B cell (primary cell): ENCODE data around the gene PLD1. TPM values are rescaled to one million over a fixed set of nuclear protein-coding genes. Genes with fewer than 3 reads are reported as not detected.

Experiments
- ATAC-seq: fragments of 200-7000 bp; cut with Tn5 transposase; one replicate; pipeline ENCODE4 v1.10.0; 2021; ENCODE audit warnings: low read depth, mild to moderate bottlenecking, moderate number of reproducible peaks, moderate library complexity
- CTCF ChIA-PET: fragments of 350-600 bp; sonication (Branson Sonifier 250); formaldehyde crosslinking; loops from one replicate; lab custom pipeline; 2021; ENCODE audit warnings: antibody characterized with exemption, inconsistent platforms; lab: Charles Lee
- POLR2A ChIA-PET: fragments of 350-600 bp; sonication (Branson Sonifier 250); formaldehyde crosslinking; loops from one replicate; lab custom pipeline; 2021; ENCODE audit warnings: antibody characterized with exemption; lab: Charles Lee
- DNase-seq: peaks from one replicate; pipeline ENCODE4 v3.0.0; 2013
- H2AFZ ChIP-seq: 2 replicates; pipeline ENCODE4 v1.6.1; 2012; ENCODE audit warnings: mild to moderate bottlenecking, low read depth, low read length; ENCODE audit not compliant: insufficient read depth, poor library complexity, severe bottlenecking
- H3K27ac ChIP-seq, 2 donors: 1 replicate in 1 of 2; 2 replicates in 1 of 2; pipeline ENCODE4 v1.5.1; 2012 to 2013; ENCODE audit warnings: low read length in 2 of 2, mild to moderate bottlenecking in 2 of 2, moderate library complexity in 1 of 2
- H3K27me3 ChIP-seq, 4 experiments: fragments of 200-600 bp in 1 of 4; sonication (generic) in 1 of 4; replicated peaks in 1 of 4; 1 replicate in 2 of 4; 2 replicates in 2 of 4; pipeline versions ENCODE4 v1.6.1 to v1.7.0; 2013 to 2016; ENCODE audit warnings: low read length in 3 of 4, mild to moderate bottlenecking in 2 of 4, mixed read lengths in 1 of 4, moderate library complexity in 1 of 4; ENCODE audit not compliant: insufficient read depth in 4 of 4, control insufficient read depth in 3 of 4; ENCODE audit errors: control extremely low read depth in 1 of 4
- H3K36me3 ChIP-seq, 2 experiments: replicated peaks in 1 of 2; 1 replicate in 1 of 2; 2 replicates in 1 of 2; pipeline versions ENCODE4 v1.6.1 to v1.7.1; 2013; ENCODE audit warnings: low read length in 1 of 2; ENCODE audit not compliant: insufficient read depth in 2 of 2, control insufficient read depth in 1 of 2; ENCODE audit errors: control extremely low read depth in 1 of 2, extremely low read depth in 1 of 2
- H3K4me1 ChIP-seq, 2 donors: fragments of 200-600 bp in 1 of 2; sonication (generic) in 1 of 2; 1 replicate in 1 of 2; 2 replicates in 1 of 2; pipeline versions ENCODE4 v1.5.1 to v1.6.1; 2013 to 2017; ENCODE audit warnings: low read length in 2 of 2; ENCODE audit not compliant: control insufficient read depth in 2 of 2, insufficient read depth in 2 of 2
- H3K4me2 ChIP-seq: replicated peaks from 2 replicates; pipeline ENCODE3; 2012; ENCODE audit warnings: mild to moderate bottlenecking, low read depth, low read length; ENCODE audit not compliant: poor library complexity, severe bottlenecking
- H3K4me3 ChIP-seq, 5 experiments: fragments of 200-600 bp in 1 of 5; sonication (generic) in 1 of 5; 1 replicate in 3 of 5; 2 replicates in 2 of 5; pipeline versions ENCODE4 v1.5.1 to v1.7.0; 2011 to 2016; ENCODE audit warnings: low read length in 4 of 5, mild to moderate bottlenecking in 4 of 5, low read depth in 2 of 5, control low read depth in 1 of 5, moderate library complexity in 1 of 5; ENCODE audit not compliant: insufficient read depth in 1 of 5; ENCODE audit errors: control extremely low read depth in 1 of 5, extremely low read depth in 1 of 5
- H3K79me2 ChIP-seq: fragments of 200-600 bp; sonication (generic); one replicate; pipeline ENCODE4 v1.6.0; 2016; ENCODE audit warnings: low read length; ENCODE audit not compliant: control insufficient read depth, insufficient read depth
- H3K9ac ChIP-seq: fragments of 200-600 bp; sonication (generic); 2 replicates; pipeline ENCODE4 v1.6.1; 2017; ENCODE audit warnings: mild to moderate bottlenecking, low read length, moderate library complexity
- H3K9me3 ChIP-seq, 3 donors: one replicate each; pipeline versions ENCODE4 v1.6.1 to v1.7.1; 2013; ENCODE audit warnings: low read length in 2 of 3; ENCODE audit not compliant: control insufficient read depth in 2 of 3, insufficient read depth in 1 of 3; ENCODE audit errors: control extremely low read depth in 1 of 3
- H4K20me1 ChIP-seq: 2 replicates; pipeline ENCODE4 v1.6.0; 2012; ENCODE audit warnings: mild to moderate bottlenecking, low read length; ENCODE audit not compliant: insufficient read depth, control insufficient read depth, poor library complexity, severe bottlenecking
- H3K27ac Mint-ChIP-seq: one replicate; pipeline ENCODE4 v1.8.0; 2021; ENCODE audit warnings: mixed read lengths
- H3K27me3 Mint-ChIP-seq: one replicate; pipeline ENCODE4 v1.8.0; 2021; ENCODE audit warnings: mixed read lengths
- H3K4me1 Mint-ChIP-seq: one replicate; pipeline ENCODE4 v1.8.0; 2021; ENCODE audit warnings: mixed read lengths
- H3K4me3 Mint-ChIP-seq: one replicate; pipeline ENCODE4 v1.8.0; 2021; ENCODE audit warnings: mixed read lengths
- H3K9me3 Mint-ChIP-seq: one replicate; pipeline ENCODE4 v1.8.0; 2022; ENCODE audit warnings: mixed read lengths; ENCODE audit not compliant: insufficient read depth
- EZH2 ChIP-seq: IDR thresholded peaks from 2 replicates; pipeline ENCODE4 v1.6.1; 2012; ENCODE audit warnings: borderline replicate concordance, low read depth, mild to moderate bottlenecking, moderate library complexity, low read length; ENCODE audit not compliant: insufficient read depth, poor library complexity, severe bottlenecking
- WGBS: methylation state at CpG from one replicate; pipeline ENCODE4 v1.1.5; 2013; ENCODE audit warnings: missing lambda C conversion rate; ENCODE audit not compliant: insufficient coverage; 5-methylcytosine and 5-hydroxymethylcytosine counted together
- intact Hi-C: fragments of 100-400 bp; cut with micrococcal nuclease; formaldehyde crosslinking; loops from one replicate; pipeline ENCODE4 v1.10.0; 2022
- polyA plus RNA-seq: library from polyadenylated mRNA; depleted of rRNA; stranded (reverse); fragments of >200 nt; gene quantifications from 2 replicates; pipeline ENCODE4 v1.2.3, GENCODE V29; 2012
- total RNA-seq, 2 donors: library from RNA; stranded (reverse); fragments of 120-200 nt in 1 of 2; gene quantifications; 1 replicate in 1 of 2; 2 replicates in 1 of 2; pipeline versions ENCODE4 v1.2.3 to v1.2.4, GENCODE V29; 2013 to 2022
- TF ChIP-seq, protein P1 (sequence below): fragments of 200-600 bp; IDR thresholded peaks from one replicate; pipeline ENCODE4 v1.8.0; 2022; ENCODE audit warnings: antibody characterized with exemption, mild to moderate bottlenecking

PLD1 gene
- total and polyA plus RNA-seq, 2 donors (not counting 1 experiment from before 2014, with no cell fraction given), result 0.24 to 0.52 TPM

GRCh38 chr3:171776839-171777583 lies 33.3 kb downstream of the PLD1 start:
- CTCF ChIA-PET, result no interaction called here
- Histone ChIP-seq H3K9ac (no peak overlapping the region), H3K9me3 (no peaks in the 10 kb centered on the region), H3K79me2 (no peaks in the 10 kb centered on the region), H3K4me3 (no peak overlapping the region), H4K20me1 (no peaks in the 10 kb centered on the region), H3K27ac (no peak overlapping the region), H3K36me3 (no peaks in the 10 kb centered on the region), H3K27me3 (no peaks in the 10 kb centered on the region), H2AFZ (no peak overlapping the region), H3K4me2 (no peak overlapping the region), H3K4me1 (no peaks in the 10 kb centered on the region)
- H3K4me3 Mint-ChIP-seq, result no peak overlapping the region
- intact Hi-C loops, result no loop called here
- DNase-seq (no peak), ATAC-seq (no peak)
- WGBS, result 100% methylated on average over 2 of the region's 7 CpGs
- TF ChIP-seq, protein P1, sequence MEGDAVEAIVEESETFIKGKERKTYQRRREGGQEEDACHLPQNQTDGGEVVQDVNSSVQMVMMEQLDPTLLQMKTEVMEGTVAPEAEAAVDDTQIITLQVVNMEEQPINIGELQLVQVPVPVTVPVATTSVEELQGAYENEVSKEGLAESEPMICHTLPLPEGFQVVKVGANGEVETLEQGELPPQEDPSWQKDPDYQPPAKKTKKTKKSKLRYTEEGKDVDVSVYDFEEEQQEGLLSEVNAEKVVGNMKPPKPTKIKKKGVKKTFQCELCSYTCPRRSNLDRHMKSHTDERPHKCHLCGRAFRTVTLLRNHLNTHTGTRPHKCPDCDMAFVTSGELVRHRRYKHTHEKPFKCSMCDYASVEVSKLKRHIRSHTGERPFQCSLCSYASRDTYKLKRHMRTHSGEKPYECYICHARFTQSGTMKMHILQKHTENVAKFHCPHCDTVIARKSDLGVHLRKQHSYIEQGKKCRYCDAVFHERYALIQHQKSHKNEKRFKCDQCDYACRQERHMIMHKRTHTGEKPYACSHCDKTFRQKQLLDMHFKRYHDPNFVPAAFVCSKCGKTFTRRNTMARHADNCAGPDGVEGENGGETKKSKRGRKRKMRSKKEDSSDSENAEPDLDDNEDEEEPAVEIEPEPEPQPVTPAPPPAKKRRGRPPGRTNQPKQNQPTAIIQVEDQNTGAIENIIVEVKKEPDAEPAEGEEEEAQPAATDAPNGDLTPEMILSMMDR, result no peak
- TF ChIP-seq EZH2, result no peak
- H3K4me1 Mint-ChIP-seq, result no peaks in the 10 kb centered on the region
- H3K27me3 Mint-ChIP-seq, result no peaks in the 10 kb centered on the region
- H3K9me3 Mint-ChIP-seq, result no peaks in the 10 kb centered on the region
- no peak overlapping the region for H3K27ac Mint-ChIP-seq
- POLR2A ChIA-PET, result no interaction called here

DNA sequence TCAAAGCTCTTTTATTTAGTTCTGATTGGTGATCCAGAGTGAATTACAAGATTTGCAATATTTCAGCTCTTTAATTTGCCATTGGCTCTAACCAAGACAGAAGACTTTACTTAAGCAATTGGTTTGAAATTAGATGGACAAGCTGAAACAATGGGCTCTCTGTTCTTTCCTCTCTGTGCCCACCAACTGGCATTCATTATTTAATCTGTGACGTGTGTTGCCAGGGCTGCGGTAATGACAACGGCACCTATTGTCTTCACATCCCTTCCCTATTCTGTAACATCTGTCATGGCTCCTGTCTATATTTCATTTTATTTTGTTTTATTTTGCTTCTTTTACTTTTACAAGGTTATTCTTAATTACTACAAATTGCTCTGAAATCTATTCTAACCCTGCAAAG lies 33.9 kb downstream of the PLD1 start:
- no peak overlapping the region for H3K4me3 Mint-ChIP-seq
- Histone ChIP-seq H3K9me3 (no peaks in the 10 kb centered on the region), H3K79me2 (no peaks in the 10 kb centered on the region), H4K20me1 (no peaks in the 10 kb centered on the region), H3K27ac (no peak overlapping the region), H3K27me3 (no peaks in the 10 kb centered on the region), H3K4me2 (no peak overlapping the region), H3K4me3 (no peak overlapping the region), H3K36me3 (no peaks in the 10 kb centered on the region), H3K9ac (no peak overlapping the region), H3K4me1 (no peaks in the 10 kb centered on the region), H2AFZ (no peak overlapping the region)
- ChIA-PET CTCF (no interaction called here), POLR2A (no interaction called here)
- no peak for ATAC-seq
- no peaks in the 10 kb centered on the region for H3K9me3 Mint-ChIP-seq
- no CpG with 5 or more reads among the region's 3 CpGs for whole genome bisulfite sequencing
- H3K27me3 Mint-ChIP-seq, result peaks cover 2% of the 10 kb centered on the region
- no peak for TF ChIP-seq EZH2
- TF ChIP-seq, protein P1, result no peak
- H3K27ac Mint-ChIP-seq, result no peak overlapping the region
- intact Hi-C loops, result no loop called here
- no peak for DNase-seq
- no peaks in the 10 kb centered on the region for H3K4me1 Mint-ChIP-seq
